Upper lobe of left lung (tissue), 6 donors: Measurements from ENCODE around the gene PHF21B. TPM values are rescaled to one million over a fixed set of nuclear protein-coding genes. Genes with fewer than 3 reads are reported as not detected.

ENCODE experiments used
- ATAC-seq, 2 donors: fragments of 200-7000 bp; cut with Tn5 transposase; one replicate each; pipeline ENCODE4 v1.9.1; 2022; ENCODE audit warnings: mild to moderate bottlenecking in 2 of 2, moderate library complexity in 2 of 2; ENCODE audit not compliant: low FRiP score in 2 of 2
- DNase-seq, 2 donors: peaks; one replicate each; pipeline ENCODE4 v3.0.0-alpha.2; 2019 to 2020
- H3K27ac ChIP-seq, 4 donors: fragments of 200-600 bp; sonication (generic); one replicate each; pipeline ENCODE4 v1.5.1; 2016 to 2019
- H3K27me3 ChIP-seq, 4 donors: fragments of 200-600 bp; sonication (generic); one replicate each; pipeline ENCODE4 v1.5.1; 2017 to 2019
- H3K36me3 ChIP-seq, 4 donors: fragments of 200-600 bp; sonication (generic); one replicate each; pipeline ENCODE4 v1.5.1; 2016 to 2019
- H3K4me1 ChIP-seq, 4 donors: fragments of 200-600 bp; sonication (generic); one replicate each; pipeline ENCODE4 v1.5.1; 2018 to 2019
- H3K4me3 ChIP-seq, 4 donors: fragments of 200-600 bp; sonication (generic); one replicate each; pipeline ENCODE4 v1.5.1; 2017 to 2019; ENCODE audit warnings: mild to moderate bottlenecking in 2 of 4, moderate library complexity in 1 of 4
- H3K9me3 ChIP-seq, 4 donors: fragments of 200-600 bp; sonication (generic); one replicate each; pipeline ENCODE4 v1.5.1; 2018 to 2019
- CTCF ChIP-seq, 6 experiments: fragments of 450-650 bp in 4 of 6; fragments of 200-600 bp in 2 of 6; sonication (generic) in 2 of 6; IDR thresholded peaks; one replicate each; pipeline ENCODE4 v1.5.1; 2016 to 2019; ENCODE audit warnings: antibody characterized with exemption in 6 of 6
- EP300 ChIP-seq, 4 donors: sonication (generic); formaldehyde crosslinking; IDR thresholded peaks; one replicate each; pipeline ENCODE4 v1.5.1; 2017; ENCODE audit warnings: antibody characterized with exemption in 4 of 4, control low read depth in 2 of 4
- POLR2A ChIP-seq, 4 donors: fragments of 450-650 bp; IDR thresholded peaks; one replicate each; pipeline ENCODE4 v1.5.1; 2016 to 2017; ENCODE audit warnings: antibody characterized with exemption in 4 of 4, mild to moderate bottlenecking in 2 of 4
- POLR2AphosphoS5 ChIP-seq, 2 donors: sonication (generic); formaldehyde crosslinking; IDR thresholded peaks; one replicate each; pipeline ENCODE4 v1.5.1; 2017; ENCODE audit warnings: antibody characterized with exemption in 2 of 2
- WGBS, 2 donors: methylation state at CpG; one replicate each; pipeline ENCODE4 v1.1.5; 2017 to 2018; 5-methylcytosine and 5-hydroxymethylcytosine counted together
- total RNA-seq, 6 donors: library from RNA; depleted of rRNA in 4 of 6; stranded (reverse); fragments of >200 nt in 4 of 6; gene quantifications; one replicate each; pipeline versions ENCODE4 v1.1.0 to v1.2.1, GENCODE V29; 2016 to 2021
- donor health status: DM: no; HTN: no; CAD: no; lungs with moderate emphysema.
- donor health status: DM: no; HTN: yes; CAD: no; lungs with severe emphysema.

PHF21B gene
- total RNA-seq, 6 donors from 2014 or later, result 0.06 to 0.24 TPM; not detected in 4

- H3K27me3 ChIP-seq, result no peaks in the 10 kb centered on the region
- no peak overlapping the region for H3K4me3 ChIP-seq
- no peaks in the 10 kb centered on the region for H3K36me3 ChIP-seq
- H3K27ac ChIP-seq, result no peak overlapping the region
- ATAC-seq (no peak), DNase-seq (no peak)
- TF ChIP-seq EP300 (IDR thresholded peaks at IDR 0.05) (no peak), POLR2AphosphoS5 (IDR thresholded peaks at IDR 0.05) (no peak), CTCF (IDR thresholded peaks at IDR 0.05) (no peak), POLR2A (IDR thresholded peaks at IDR 0.05) (no peak)
- WGBS, 2 donors, result 78 to 87% methylated on average over 14 to 15 of the region's 15 CpGs
- H3K4me1 ChIP-seq, result no peaks in the 10 kb centered on the region
- H3K9me3 ChIP-seq, result no peaks in the 10 kb centered on the region
These were observed 19.0 kb downstream of the PHF21B start for GRCh38 chr22:44990810-44991209.

- 70 to 73% methylated on average over 13 of the region's 13 CpGs for WGBS, 2 donors
- no peaks in the 10 kb centered on the region for H3K27me3 ChIP-seq
- no peaks in the 10 kb centered on the region for H3K36me3 ChIP-seq
- DNase-seq (no peak), ATAC-seq (no peak)
- no peaks in the 10 kb centered on the region for H3K9me3 ChIP-seq
- H3K4me3 ChIP-seq, result no peak overlapping the region
- no peaks in the 10 kb centered on the region for H3K4me1 ChIP-seq
- TF ChIP-seq POLR2A (IDR thresholded peaks at IDR 0.05) (no peak), EP300 (IDR thresholded peaks at IDR 0.05) (no peak), POLR2AphosphoS5 (IDR thresholded peaks at IDR 0.05) (no peak), CTCF (IDR thresholded peaks at IDR 0.05) (no peak)
- H3K27ac ChIP-seq, result no peak overlapping the region
These were observed 19.5 kb downstream of the PHF21B start for GRCh38 chr22:44990328-44990727.

- TF ChIP-seq POLR2A (IDR thresholded peaks at IDR 0.05), result no peak
- TF ChIP-seq POLR2AphosphoS5 (IDR thresholded peaks at IDR 0.05), result no peak
- TF ChIP-seq EP300 (IDR thresholded peaks at IDR 0.05), result no peak
- TF ChIP-seq CTCF (IDR thresholded peaks at IDR 0.05), result no peak
- Histone ChIP-seq H3K36me3 (no peaks in the 10 kb centered on the region), H3K9me3 (no peaks in the 10 kb centered on the region), H3K27me3 (no peaks in the 10 kb centered on the region), H3K27ac (no peak overlapping the region), H3K4me3 (no peak overlapping the region), H3K4me1 (no peaks in the 10 kb centered on the region)
- 65 to 85% methylated on average over 4 to 5 of the region's 5 CpGs for WGBS, 2 donors
- no peak for DNase-seq
- no peak for ATAC-seq
These were observed 21.1 kb downstream of the PHF21B start for GRCh38 chr22:44988671-44989070.

GRCh38 chr22:44986926-44987325 lies 22.9 kb downstream of the PHF21B start:
- Histone ChIP-seq H3K36me3 (no peaks in the 10 kb centered on the region), H3K4me3 (no peak overlapping the region), H3K9me3 (no peaks in the 10 kb centered on the region), H3K4me1 (no peaks in the 10 kb centered on the region), H3K27me3 (no peaks in the 10 kb centered on the region), H3K27ac (no peak overlapping the region)
- DNase-seq (no peak), ATAC-seq (no peak)
- TF ChIP-seq POLR2A (IDR thresholded peaks at IDR 0.05), result no peak
- no peak for TF ChIP-seq POLR2AphosphoS5 (IDR thresholded peaks at IDR 0.05)
- no peak for TF ChIP-seq EP300 (IDR thresholded peaks at IDR 0.05)
- no peak for TF ChIP-seq CTCF (IDR thresholded peaks at IDR 0.05)
- WGBS, 2 donors, result 75 to 87% methylated on average over 5 of the region's 5 CpGs

GRCh38 chr22:44985906-44986527 lies 23.8 kb downstream of the PHF21B start:
- H3K27ac ChIP-seq, result no peak overlapping the region
- H3K9me3 ChIP-seq, result no peaks in the 10 kb centered on the region
- DNase-seq, result no peak
- no peaks in the 10 kb centered on the region for H3K4me1 ChIP-seq
- WGBS, 2 donors, result 92 to 97% methylated on average over 4 of the region's 4 CpGs
- H3K4me3 ChIP-seq, result no peak overlapping the region
- TF ChIP-seq EP300 (IDR thresholded peaks at IDR 0.05) (no peak), CTCF (IDR thresholded peaks at IDR 0.05) (no peak)
- no peaks in the 10 kb centered on the region for H3K36me3 ChIP-seq
- no peak for ATAC-seq
- no peaks in the 10 kb centered on the region for H3K27me3 ChIP-seq
